GM23338 (cell line): ENCODE measurements around the gene ELOVL2.

Source experiments
- EZH2 ChIP-seq: fragments of 200-600 bp; sonication (generic); IDR thresholded peaks from one replicate; pipeline ENCODE4 v1.8.0; 2017; ENCODE audit warnings: antibody characterized with exemption, mild to moderate bottlenecking, low read depth; ENCODE audit not compliant: unreplicated experiment
- EZH2phosphoT487 ChIP-seq: fragments of 200-600 bp; sonication (generic); IDR thresholded peaks from one replicate; pipeline ENCODE4 v1.8.1; 2018; ENCODE audit warnings: antibody characterized with exemption; ENCODE audit not compliant: unreplicated experiment
- POLR2AphosphoS5 ChIP-seq: IDR thresholded peaks from 2 replicates; pipeline ENCODE4 v1.6.1; 2016; ENCODE audit warnings: antibody characterized with exemption, low read depth
- TF ChIP-seq, protein P1 (sequence below): IDR thresholded peaks from one replicate; pipeline ENCODE4 v1.6.1; 2018; ENCODE audit warnings: antibody characterized with exemption; ENCODE audit not compliant: unreplicated experiment
- TF ChIP-seq, protein P2 (sequence below), 2 experiments: fragments of 200-600 bp in 1 of 2; sonication (generic) in 1 of 2; conservative IDR thresholded peaks; 2 replicates each; pipeline versions ENCODE4 v1.5.1 to v1.6.1; 2016 to 2017; ENCODE audit warnings: antibody characterized with exemption in 2 of 2, low read depth in 2 of 2, mild to moderate bottlenecking in 2 of 2, moderate library complexity in 1 of 2

DNA sequence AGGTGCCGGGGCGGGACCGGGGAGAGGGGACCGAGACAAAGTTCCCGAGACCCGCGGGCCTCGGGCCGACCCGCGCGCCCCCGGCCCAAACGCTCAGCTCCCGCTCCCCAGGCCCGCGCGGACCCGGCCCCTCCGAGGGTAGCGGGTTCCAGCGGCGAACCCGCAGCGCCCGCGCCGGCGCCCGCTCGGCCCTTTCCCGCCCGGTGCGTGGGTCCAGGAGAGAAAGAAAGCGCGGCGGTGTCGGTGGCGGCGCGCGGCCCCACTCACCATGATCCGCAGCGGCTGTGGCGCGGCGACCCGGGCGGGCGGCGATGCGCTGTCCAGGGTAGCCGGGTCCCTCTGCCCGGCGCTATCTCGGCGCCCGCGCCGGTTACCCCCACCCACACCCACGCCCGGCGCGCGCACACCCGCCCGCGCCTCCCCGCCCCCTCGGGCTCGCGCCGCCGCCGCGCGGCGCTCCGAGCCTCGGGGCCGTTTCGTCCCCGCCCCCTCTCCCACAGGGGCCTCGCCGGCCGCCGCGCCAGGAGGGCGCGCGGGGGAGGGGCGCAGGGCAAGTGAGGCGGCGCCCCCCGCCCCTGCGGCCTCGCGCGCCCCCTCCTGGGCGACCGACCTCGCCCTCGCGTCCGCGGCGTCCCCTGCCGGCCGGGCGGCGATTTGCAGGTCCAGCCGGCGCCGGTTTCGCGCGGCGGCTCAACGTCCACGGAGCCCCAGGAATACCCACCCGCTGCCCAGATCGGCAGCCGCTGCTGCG lies at the start of gene ELOVL2:
- TF ChIP-seq EZH2 (no peak), POLR2AphosphoS5 (no peak), EZH2phosphoT487 (no peak)
- TF ChIP-seq, protein P1, sequence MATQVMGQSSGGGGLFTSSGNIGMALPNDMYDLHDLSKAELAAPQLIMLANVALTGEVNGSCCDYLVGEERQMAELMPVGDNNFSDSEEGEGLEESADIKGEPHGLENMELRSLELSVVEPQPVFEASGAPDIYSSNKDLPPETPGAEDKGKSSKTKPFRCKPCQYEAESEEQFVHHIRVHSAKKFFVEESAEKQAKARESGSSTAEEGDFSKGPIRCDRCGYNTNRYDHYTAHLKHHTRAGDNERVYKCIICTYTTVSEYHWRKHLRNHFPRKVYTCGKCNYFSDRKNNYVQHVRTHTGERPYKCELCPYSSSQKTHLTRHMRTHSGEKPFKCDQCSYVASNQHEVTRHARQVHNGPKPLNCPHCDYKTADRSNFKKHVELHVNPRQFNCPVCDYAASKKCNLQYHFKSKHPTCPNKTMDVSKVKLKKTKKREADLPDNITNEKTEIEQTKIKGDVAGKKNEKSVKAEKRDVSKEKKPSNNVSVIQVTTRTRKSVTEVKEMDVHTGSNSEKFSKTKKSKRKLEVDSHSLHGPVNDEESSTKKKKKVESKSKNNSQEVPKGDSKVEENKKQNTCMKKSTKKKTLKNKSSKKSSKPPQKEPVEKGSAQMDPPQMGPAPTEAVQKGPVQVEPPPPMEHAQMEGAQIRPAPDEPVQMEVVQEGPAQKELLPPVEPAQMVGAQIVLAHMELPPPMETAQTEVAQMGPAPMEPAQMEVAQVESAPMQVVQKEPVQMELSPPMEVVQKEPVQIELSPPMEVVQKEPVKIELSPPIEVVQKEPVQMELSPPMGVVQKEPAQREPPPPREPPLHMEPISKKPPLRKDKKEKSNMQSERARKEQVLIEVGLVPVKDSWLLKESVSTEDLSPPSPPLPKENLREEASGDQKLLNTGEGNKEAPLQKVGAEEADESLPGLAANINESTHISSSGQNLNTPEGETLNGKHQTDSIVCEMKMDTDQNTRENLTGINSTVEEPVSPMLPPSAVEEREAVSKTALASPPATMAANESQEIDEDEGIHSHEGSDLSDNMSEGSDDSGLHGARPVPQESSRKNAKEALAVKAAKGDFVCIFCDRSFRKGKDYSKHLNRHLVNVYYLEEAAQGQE: peak; percentile 67
- TF ChIP-seq, protein P2, sequence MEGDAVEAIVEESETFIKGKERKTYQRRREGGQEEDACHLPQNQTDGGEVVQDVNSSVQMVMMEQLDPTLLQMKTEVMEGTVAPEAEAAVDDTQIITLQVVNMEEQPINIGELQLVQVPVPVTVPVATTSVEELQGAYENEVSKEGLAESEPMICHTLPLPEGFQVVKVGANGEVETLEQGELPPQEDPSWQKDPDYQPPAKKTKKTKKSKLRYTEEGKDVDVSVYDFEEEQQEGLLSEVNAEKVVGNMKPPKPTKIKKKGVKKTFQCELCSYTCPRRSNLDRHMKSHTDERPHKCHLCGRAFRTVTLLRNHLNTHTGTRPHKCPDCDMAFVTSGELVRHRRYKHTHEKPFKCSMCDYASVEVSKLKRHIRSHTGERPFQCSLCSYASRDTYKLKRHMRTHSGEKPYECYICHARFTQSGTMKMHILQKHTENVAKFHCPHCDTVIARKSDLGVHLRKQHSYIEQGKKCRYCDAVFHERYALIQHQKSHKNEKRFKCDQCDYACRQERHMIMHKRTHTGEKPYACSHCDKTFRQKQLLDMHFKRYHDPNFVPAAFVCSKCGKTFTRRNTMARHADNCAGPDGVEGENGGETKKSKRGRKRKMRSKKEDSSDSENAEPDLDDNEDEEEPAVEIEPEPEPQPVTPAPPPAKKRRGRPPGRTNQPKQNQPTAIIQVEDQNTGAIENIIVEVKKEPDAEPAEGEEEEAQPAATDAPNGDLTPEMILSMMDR (conservative IDR thresholded peaks at IDR 0.05; ENCODE audit: low read depth in 2 of 2): peak; percentile 74 to 91
